Neural progenitor cell (in vitro differentiated cells): ENCODE measurements around the gene SELENOW. TPM values are rescaled to one million over a fixed set of nuclear protein-coding genes. Genes with fewer than 3 reads are reported as not detected.
"Not testable (repeated sequence)": the region's sequence is repeated elsewhere in the genome, so short reads cannot be mapped to it uniquely, and the experiment has no call there.

Experiments used
- DNase-seq: peaks from one replicate; pipeline ENCODE4 v3.0.0-alpha.2; 2016; ENCODE audit warnings: low spot score
- H2AFZ ChIP-seq: fragments of 200-600 bp; sonication (generic); replicated peaks from 2 replicates; pipeline ENCODE4 v1.6.1; 2016; ENCODE audit warnings: antibody characterized with exemption
- H3F3A ChIP-seq: fragments of 200-600 bp; sonication (generic); 2 replicates; pipeline ENCODE4 v1.6.1; 2016; ENCODE audit warnings: antibody characterized with exemption, low read depth
- H3K27ac ChIP-seq: fragments of 200-600 bp; sonication (generic); 2 replicates; pipeline ENCODE4 v1.5.1; 2016; ENCODE audit warnings: mild to moderate bottlenecking
- H3K27me3 ChIP-seq: fragments of 200-600 bp; sonication (generic); 2 replicates; pipeline ENCODE4 v1.6.1; 2016; ENCODE audit warnings: mild to moderate bottlenecking, moderate library complexity
- H3K36me3 ChIP-seq: fragments of 200-600 bp; sonication (generic); 2 replicates; pipeline ENCODE4 v1.5.1; 2016
- H3K4me1 ChIP-seq: fragments of 200-600 bp; sonication (generic); 2 replicates; pipeline ENCODE4 v1.6.1; 2016; ENCODE audit warnings: mixed run types
- H3K4me2 ChIP-seq: fragments of 200-600 bp; sonication (generic); 2 replicates; pipeline ENCODE4 v1.6.1; 2016
- H3K4me3 ChIP-seq: fragments of 200-600 bp; sonication (generic); 2 replicates; pipeline ENCODE4 v1.5.1; 2016
- H3K79me2 ChIP-seq: fragments of 200-600 bp; sonication (generic); 2 replicates; pipeline ENCODE4 v1.6.1; 2016; ENCODE audit warnings: low read depth
- H3K9ac ChIP-seq: fragments of 200-600 bp; sonication (generic); 2 replicates; pipeline ENCODE4 v1.6.1; 2016
- H3K9me3 ChIP-seq: fragments of 200-600 bp; sonication (generic); 2 replicates; pipeline ENCODE4 v1.5.1; 2016; ENCODE audit warnings: low read depth
- H4K20me1 ChIP-seq: fragments of 200-600 bp; sonication (generic); 2 replicates; pipeline ENCODE4 v1.6.1; 2016; ENCODE audit warnings: low read depth
- H3K27ac Mint-ChIP-seq: 3 replicates; pipeline ENCODE4 v1.8.0; 2021; ENCODE audit warnings: mixed read lengths
- H3K27me3 Mint-ChIP-seq: 2 replicates; pipeline ENCODE4 v1.8.0; 2022; ENCODE audit warnings: low read depth, mild to moderate bottlenecking, inconsistent platforms, moderate library complexity, mixed read lengths; ENCODE audit not compliant: insufficient read depth
- H3K36me3 Mint-ChIP-seq: 3 replicates; pipeline ENCODE4 v1.8.0; 2021; ENCODE audit warnings: mixed read lengths
- H3K4me1 Mint-ChIP-seq: 3 replicates; pipeline ENCODE4 v1.8.0; 2021; ENCODE audit warnings: mixed read lengths
- H3K4me3 Mint-ChIP-seq: 3 replicates; pipeline ENCODE4 v1.8.0; 2021; ENCODE audit warnings: mild to moderate bottlenecking, moderate library complexity, mixed read lengths
- H3K9me3 Mint-ChIP-seq: 3 replicates; pipeline ENCODE4 v1.8.0; 2020; ENCODE audit warnings: mixed read lengths
- EZH2 ChIP-seq: fragments of 200-600 bp; sonication (generic); IDR thresholded peaks from 2 replicates; pipeline ENCODE4 v1.6.1; 2017; ENCODE audit warnings: antibody characterized with exemption, mild to moderate bottlenecking, moderate library complexity
- EZH2phosphoT487 ChIP-seq: fragments of 200-600 bp; sonication (generic); IDR thresholded peaks from 2 replicates; pipeline ENCODE4 v1.6.1; 2017; ENCODE audit warnings: antibody characterized with exemption
- total RNA-seq: library from RNA; depleted of rRNA; stranded (reverse); fragments of >200 nt; gene quantifications from 2 replicates; pipeline ENCODE4 v1.2.3, GENCODE V29; 2015; ENCODE audit warnings: low replicate concordance
- TF ChIP-seq, protein P1 (sequence below): fragments of 200-600 bp; sonication (generic); IDR thresholded peaks from 2 replicates; pipeline ENCODE4 v1.5.1; 2017; ENCODE audit warnings: antibody characterized with exemption, mild to moderate bottlenecking

Gene SELENOW
- total RNA-seq, 1 donor from 2014 or later, result 234 TPM

DNA sequence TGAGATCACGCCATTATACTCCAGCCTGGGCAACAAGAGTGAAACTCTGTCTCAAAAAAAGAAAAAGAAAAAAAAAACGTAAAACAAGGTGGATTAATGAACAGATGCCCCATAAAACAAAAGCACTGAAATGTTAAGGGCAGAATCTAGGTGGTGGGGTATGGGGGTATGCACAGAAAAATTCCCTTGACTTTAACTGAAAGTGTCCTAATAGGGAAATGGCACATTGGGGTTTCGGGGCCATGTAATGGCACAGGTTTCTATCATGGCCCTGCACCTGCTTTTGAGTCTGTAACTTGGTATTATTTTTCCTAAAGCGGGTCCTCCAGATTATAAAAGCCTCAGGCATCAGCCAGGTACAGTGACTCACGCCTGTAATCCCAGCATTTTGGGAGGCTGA, 16.9 kb upstream of the SELENOW start:
- no peak for TF ChIP-seq EZH2phosphoT487
- no peak for TF ChIP-seq EZH2
- TF ChIP-seq, protein P1, sequence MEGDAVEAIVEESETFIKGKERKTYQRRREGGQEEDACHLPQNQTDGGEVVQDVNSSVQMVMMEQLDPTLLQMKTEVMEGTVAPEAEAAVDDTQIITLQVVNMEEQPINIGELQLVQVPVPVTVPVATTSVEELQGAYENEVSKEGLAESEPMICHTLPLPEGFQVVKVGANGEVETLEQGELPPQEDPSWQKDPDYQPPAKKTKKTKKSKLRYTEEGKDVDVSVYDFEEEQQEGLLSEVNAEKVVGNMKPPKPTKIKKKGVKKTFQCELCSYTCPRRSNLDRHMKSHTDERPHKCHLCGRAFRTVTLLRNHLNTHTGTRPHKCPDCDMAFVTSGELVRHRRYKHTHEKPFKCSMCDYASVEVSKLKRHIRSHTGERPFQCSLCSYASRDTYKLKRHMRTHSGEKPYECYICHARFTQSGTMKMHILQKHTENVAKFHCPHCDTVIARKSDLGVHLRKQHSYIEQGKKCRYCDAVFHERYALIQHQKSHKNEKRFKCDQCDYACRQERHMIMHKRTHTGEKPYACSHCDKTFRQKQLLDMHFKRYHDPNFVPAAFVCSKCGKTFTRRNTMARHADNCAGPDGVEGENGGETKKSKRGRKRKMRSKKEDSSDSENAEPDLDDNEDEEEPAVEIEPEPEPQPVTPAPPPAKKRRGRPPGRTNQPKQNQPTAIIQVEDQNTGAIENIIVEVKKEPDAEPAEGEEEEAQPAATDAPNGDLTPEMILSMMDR, result no peak
- Histone ChIP-seq H3K79me2 (no peaks in the 10 kb centered on the region), H3K4me3 (no peak overlapping the region), H4K20me1 (no peaks in the 10 kb centered on the region), H3K9me3 (no peaks in the 10 kb centered on the region), H2AFZ (no peak overlapping the region), H3K4me1 (no peaks in the 10 kb centered on the region), H3K4me2 (no peak overlapping the region), H3K36me3 (no peaks in the 10 kb centered on the region), H3K9ac (no peak overlapping the region), H3F3A (peaks cover 9% of the 10 kb centered on the region), H3K27me3 (no peaks in the 10 kb centered on the region), H3K27ac (no peak overlapping the region)
- no peak overlapping the region for H3K27ac Mint-ChIP-seq
- peaks cover 3% of the 10 kb centered on the region for H3K27me3 Mint-ChIP-seq
- no peak overlapping the region for H3K4me3 Mint-ChIP-seq
- H3K9me3 Mint-ChIP-seq, result peaks cover 2% of the 10 kb centered on the region
- no peak for DNase-seq
- peaks cover 4% of the 10 kb centered on the region for H3K4me1 Mint-ChIP-seq
- H3K36me3 Mint-ChIP-seq, result peaks cover 15% of the 10 kb centered on the region

DNA sequence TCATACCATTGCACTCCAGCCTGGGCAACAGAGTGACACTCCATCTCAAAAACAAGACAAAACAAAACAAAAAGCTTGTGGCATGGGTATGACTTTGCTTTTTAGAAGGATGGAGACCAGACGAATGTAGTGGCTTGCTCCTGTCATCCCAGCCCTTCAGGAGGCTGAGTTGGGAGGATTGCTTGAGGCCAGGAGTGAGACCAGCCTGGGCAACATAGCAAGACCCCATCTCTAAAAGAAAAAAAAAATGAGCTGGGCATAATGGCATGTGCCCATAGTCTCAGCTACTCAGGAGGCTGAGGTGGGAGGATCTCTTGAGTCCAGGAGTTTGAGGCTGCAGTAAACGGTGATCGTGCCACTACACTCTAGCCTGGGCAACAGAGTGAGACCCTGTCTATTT, 16.4 kb upstream of the SELENOW start:
- Histone ChIP-seq H3K27me3 (no peaks in the 10 kb centered on the region), H2AFZ (no peak overlapping the region), H3K4me2 (no peak overlapping the region), H3K27ac (no peak overlapping the region), H3K9me3 (no peaks in the 10 kb centered on the region), H3K9ac (no peak overlapping the region), H4K20me1 (no peaks in the 10 kb centered on the region), H3F3A (peaks cover 10% of the 10 kb centered on the region), H3K79me2 (no peaks in the 10 kb centered on the region), H3K4me3 (no peak overlapping the region), H3K4me1 (no peaks in the 10 kb centered on the region), H3K36me3 (no peaks in the 10 kb centered on the region)
- H3K36me3 Mint-ChIP-seq, result peaks cover 12% of the 10 kb centered on the region
- H3K4me3 Mint-ChIP-seq, result no peak overlapping the region
- peaks cover 2% of the 10 kb centered on the region for H3K9me3 Mint-ChIP-seq
- peaks cover under 1% of the 10 kb centered on the region for H3K27me3 Mint-ChIP-seq
- peaks cover 4% of the 10 kb centered on the region for H3K4me1 Mint-ChIP-seq
- no peak overlapping the region for H3K27ac Mint-ChIP-seq
- DNase-seq, result no peak
- TF ChIP-seq EZH2, result no peak

DNA sequence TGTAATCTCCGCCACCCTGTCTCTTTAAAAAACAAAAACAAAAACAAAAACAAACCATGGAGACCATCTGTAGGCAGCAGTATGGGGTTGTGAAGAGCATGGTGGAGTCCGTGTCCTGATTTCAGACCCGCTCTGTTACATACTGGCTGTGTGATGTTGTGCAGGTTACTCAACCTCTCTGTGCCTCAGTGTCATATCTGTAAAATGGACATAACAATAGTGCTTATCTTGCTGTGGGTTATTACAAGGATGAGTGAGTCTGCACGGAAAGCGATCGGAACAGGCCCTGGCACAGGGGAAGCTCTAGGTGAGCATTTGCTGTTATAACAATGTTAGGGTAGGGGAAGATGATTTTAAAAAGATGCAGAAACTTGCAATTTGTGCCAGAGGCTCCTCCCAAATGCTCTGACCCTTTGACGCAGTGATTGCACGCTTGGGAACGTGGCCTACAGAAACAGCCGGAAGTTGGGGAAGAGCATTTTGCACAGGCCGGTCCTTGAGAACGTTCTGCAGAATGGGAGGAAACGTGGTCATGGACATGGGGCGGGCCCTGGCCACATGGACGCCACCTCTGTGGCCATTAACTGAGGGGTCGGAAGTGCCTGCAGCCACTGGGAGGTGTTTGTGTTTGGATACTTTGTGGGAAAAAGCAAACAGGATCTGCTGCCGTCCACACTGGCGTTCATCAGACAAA, 15.7 kb upstream of the SELENOW start:
- Mint-ChIP-seq H3K27me3 (no peaks in the 10 kb centered on the region), H3K4me1 (peaks cover 4% of the 10 kb centered on the region), H3K9me3 (peaks cover 2% of the 10 kb centered on the region), H3K36me3 (peaks cover 11% of the 10 kb centered on the region), H3K4me3 (no peak overlapping the region), H3K27ac (no peak overlapping the region)
- Histone ChIP-seq H3K36me3 (no peaks in the 10 kb centered on the region), H3K27me3 (no peaks in the 10 kb centered on the region), H2AFZ (no peak overlapping the region), H3K27ac (no peak overlapping the region), H3K9me3 (no peaks in the 10 kb centered on the region), H3K4me2 (no peak overlapping the region), H3F3A (peaks cover 12% of the 10 kb centered on the region), H3K4me1 (no peaks in the 10 kb centered on the region), H3K9ac (no peak overlapping the region), H3K4me3 (no peak overlapping the region), H4K20me1 (no peaks in the 10 kb centered on the region), H3K79me2 (no peaks in the 10 kb centered on the region)
- TF ChIP-seq, protein P1, result no peak
- no peak for TF ChIP-seq EZH2phosphoT487
- no peak for TF ChIP-seq EZH2
- DNase-seq, result no peak

DNA sequence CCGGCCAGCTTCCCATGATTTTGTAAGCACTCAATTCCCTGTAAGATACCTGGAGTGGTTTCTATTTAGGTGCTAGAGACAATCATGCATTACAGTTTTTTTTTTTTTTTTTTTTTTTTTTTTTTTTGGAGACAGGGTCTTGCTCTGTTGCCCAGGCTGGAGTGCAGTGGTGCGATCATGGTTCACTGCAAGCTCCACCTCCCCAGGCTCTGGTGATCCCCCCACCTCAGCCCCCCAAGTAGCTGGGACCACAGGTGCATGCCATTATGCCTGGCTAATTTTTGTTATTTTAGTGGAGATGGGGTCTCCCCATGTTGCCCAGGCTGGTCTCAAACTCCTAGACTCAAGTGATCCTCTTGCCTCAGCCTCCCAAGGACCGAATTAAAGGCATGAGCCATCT, 13.8 kb upstream of the SELENOW start:
- not testable (repeated sequence) for H3K27ac ChIP-seq, H3K36me3 Mint-ChIP-seq, H3K9me3 Mint-ChIP-seq, H3K9me3 ChIP-seq, H3K4me2 ChIP-seq, H3K27ac Mint-ChIP-seq, H4K20me1 ChIP-seq, H3K4me3 ChIP-seq, H2AFZ ChIP-seq, DNase-seq, H3K9ac ChIP-seq, H3K4me1 Mint-ChIP-seq, H3K4me3 Mint-ChIP-seq, H3K4me1 ChIP-seq, H3K79me2 ChIP-seq, H3K36me3 ChIP-seq, H3K27me3 Mint-ChIP-seq, H3K27me3 ChIP-seq
- peaks cover 12% of the 10 kb centered on the region for H3F3A ChIP-seq
